Activated CD8-positive, alpha-beta T cell treated with anti-CD3 and anti-CD28 coated beads, Interleukin-2, amount 10 ng/mL, durations not matched to agents 7 days and 5 days (primary cell): ENCODE measurements around the gene VEGFC. TPM values are rescaled to one million over a fixed set of nuclear protein-coding genes. Genes with fewer than 3 reads are reported as not detected.

Source experiments
- ATAC-seq: fragments of 150-1000 bp; cut with Tn5 transposase; one replicate; pipeline ENCODE4 v1.10.0; 2021; ENCODE audit warnings: moderate library complexity
- CTCF ChIA-PET: fragments of 350-600 bp; sonication (Branson Sonifier 250); formaldehyde crosslinking; loops from one replicate; lab custom pipeline; 2021; ENCODE audit warnings: antibody characterized with exemption; lab: Charles Lee
- POLR2A ChIA-PET: fragments of 350-600 bp; sonication (Branson Sonifier 250); formaldehyde crosslinking; loops from one replicate; lab custom pipeline; 2021; ENCODE audit warnings: antibody characterized with exemption; lab: Charles Lee
- DNase-seq: peaks from one replicate; pipeline ENCODE4 v3.0.0-alpha.2; 2020
- H3K27ac Mint-ChIP-seq: one replicate; pipeline ENCODE4 v1.8.0; 2021; ENCODE audit warnings: mild to moderate bottlenecking, mixed read lengths
- H3K27me3 Mint-ChIP-seq: one replicate; pipeline ENCODE4 v1.8.0; 2021; ENCODE audit warnings: low read depth, mixed read lengths
- H3K36me3 Mint-ChIP-seq: one replicate; pipeline ENCODE4 v1.8.0; 2021; ENCODE audit warnings: low read depth, mixed read lengths
- H3K4me1 Mint-ChIP-seq: one replicate; pipeline ENCODE4 v1.8.0; 2021; ENCODE audit warnings: low read depth, mixed read lengths
- H3K4me3 Mint-ChIP-seq: one replicate; pipeline ENCODE4 v1.8.0; 2021; ENCODE audit warnings: mild to moderate bottlenecking, mixed read lengths
- H3K9me3 Mint-ChIP-seq: one replicate; pipeline ENCODE4 v1.8.0; 2022; ENCODE audit warnings: mixed read lengths; ENCODE audit not compliant: insufficient read depth
- total RNA-seq, 2 experiments: library from RNA; stranded (reverse); gene quantifications; one replicate each; pipeline ENCODE4 v1.2.3, GENCODE V29; 2021

Gene VEGFC
- total RNA-seq, 2 experiments from 2014 or later: not detected

DNA sequence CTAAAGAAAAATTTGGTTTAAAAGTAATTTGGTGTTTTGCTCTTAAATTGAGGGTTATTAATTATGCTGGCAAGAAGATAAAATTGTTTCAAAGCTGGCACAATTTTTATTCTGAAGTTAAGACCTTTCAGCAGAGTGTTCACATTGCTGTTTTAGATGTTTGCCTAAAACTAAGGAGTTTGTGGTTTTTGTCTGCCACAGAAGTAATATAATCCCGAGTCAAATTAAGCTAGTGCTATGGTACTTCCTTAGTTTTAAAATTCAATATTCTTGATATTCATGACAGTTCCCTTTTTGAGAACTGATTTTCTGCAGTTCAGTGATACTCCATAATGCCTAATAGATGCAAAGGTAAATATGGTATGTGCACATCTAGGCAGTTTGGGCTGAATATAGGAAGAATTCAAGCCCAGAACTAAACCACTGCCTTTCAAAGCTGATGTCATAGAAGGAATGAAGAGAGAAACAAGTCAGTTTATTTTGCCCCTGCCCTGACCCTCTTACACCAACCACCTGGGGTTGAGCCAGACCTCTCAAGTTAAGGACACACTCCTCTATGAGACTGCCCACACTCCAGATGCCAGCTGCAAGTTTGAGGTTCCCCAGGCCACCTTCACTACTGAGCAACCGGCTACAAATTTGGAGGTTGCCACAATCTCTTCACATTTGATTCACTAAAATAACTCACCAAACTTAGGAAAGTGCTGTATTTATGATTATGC is 32.1 kb upstream of the VEGFC start:
- H3K4me3 Mint-ChIP-seq: no peak overlapping the region
- DNase-seq: no peak
- CTCF ChIA-PET: no interaction called here

DNA sequence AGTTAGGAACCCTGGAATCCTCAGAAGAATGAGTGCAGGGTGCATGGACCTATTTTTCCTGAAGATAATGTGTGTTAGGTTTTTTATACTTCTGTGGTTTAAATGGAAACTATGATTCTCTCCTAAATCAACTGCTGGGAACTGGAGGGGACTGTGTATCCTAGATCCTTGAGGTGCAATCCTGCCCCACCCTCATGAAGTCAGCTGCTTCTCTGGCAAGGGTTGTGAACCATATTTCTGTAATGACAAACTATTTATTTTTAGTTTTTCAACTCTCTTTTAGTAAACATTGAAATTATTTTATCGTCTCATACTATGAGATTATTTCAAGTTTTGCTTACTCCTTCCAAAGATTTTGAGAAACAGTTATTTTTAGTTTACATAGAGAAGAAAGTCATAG is 25.8 kb upstream of the VEGFC start:
- Mint-ChIP-seq H3K36me3 (no peaks in the 10 kb centered on the region), H3K4me3 (no peak overlapping the region), H3K9me3 (no peaks in the 10 kb centered on the region), H3K4me1 (no peaks in the 10 kb centered on the region), H3K27ac (no peak overlapping the region), H3K27me3 (no peaks in the 10 kb centered on the region)
- DNase-seq (no peak), ATAC-seq (no peak)
- CTCF ChIA-PET: no interaction called here
- POLR2A ChIA-PET: no interaction called here

More for the DNA sequence above, 32.1 kb upstream of the VEGFC start:
- no peak for ATAC-seq
- no peaks in the 10 kb centered on the region for H3K4me1 Mint-ChIP-seq
- H3K36me3 Mint-ChIP-seq: no peaks in the 10 kb centered on the region
- no peak overlapping the region for H3K27ac Mint-ChIP-seq
- H3K9me3 Mint-ChIP-seq: no peaks in the 10 kb centered on the region
- H3K27me3 Mint-ChIP-seq: no peaks in the 10 kb centered on the region
- POLR2A ChIA-PET: no interaction called here

DNA sequence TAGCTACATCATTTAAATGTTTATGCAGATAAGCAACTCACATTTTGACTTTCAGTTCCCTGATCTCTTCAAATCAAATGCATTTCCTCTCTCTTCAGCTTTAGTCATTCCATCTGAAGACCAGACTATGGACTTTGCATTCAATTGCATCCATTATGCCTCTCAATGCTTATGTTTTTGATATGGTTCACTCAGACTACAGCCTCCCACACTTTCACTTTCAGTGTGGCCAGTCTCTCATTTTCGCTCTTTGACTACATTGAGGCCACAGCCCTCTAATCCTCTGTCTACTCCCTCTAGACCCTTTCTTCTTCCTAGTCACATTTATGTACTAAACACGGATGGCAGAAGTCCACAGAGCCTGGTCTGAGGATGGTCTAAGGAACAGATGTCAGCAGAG is 24.5 kb upstream of the VEGFC start:
- H3K9me3 Mint-ChIP-seq: no peaks in the 10 kb centered on the region
- H3K4me3 Mint-ChIP-seq: no peak overlapping the region
- POLR2A ChIA-PET: no interaction called here
- no peak overlapping the region for H3K27ac Mint-ChIP-seq
- no peaks in the 10 kb centered on the region for H3K36me3 Mint-ChIP-seq
- ATAC-seq: no peak
- H3K4me1 Mint-ChIP-seq: no peaks in the 10 kb centered on the region
- H3K27me3 Mint-ChIP-seq: no peaks in the 10 kb centered on the region
- CTCF ChIA-PET: no interaction called here
- no peak for DNase-seq

DNA sequence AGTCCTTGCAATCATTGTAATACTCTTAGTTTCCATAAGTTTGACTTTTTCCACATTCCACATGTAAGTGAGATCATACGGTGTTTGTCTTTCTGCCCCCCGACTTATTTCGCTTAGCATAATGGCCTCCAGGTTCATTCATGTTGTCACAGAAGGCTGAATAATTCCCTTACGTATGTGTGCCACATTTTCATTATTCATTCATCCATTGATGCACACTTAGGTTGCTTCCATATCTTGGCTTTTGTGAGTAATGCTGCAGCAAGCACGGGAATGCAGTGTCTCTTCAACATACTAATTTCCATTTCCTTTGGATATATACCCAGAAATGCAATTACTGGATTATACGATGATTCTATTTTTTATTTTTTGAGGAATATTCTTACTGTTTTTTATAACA is 22.0 kb upstream of the VEGFC start:
- ChIA-PET CTCF (no interaction called here), POLR2A (no interaction called here)
- DNase-seq (no peak), ATAC-seq (no peak)
- Mint-ChIP-seq H3K9me3 (no peaks in the 10 kb centered on the region), H3K36me3 (no peaks in the 10 kb centered on the region), H3K27me3 (no peaks in the 10 kb centered on the region), H3K4me1 (no peaks in the 10 kb centered on the region), H3K27ac (no peak overlapping the region), H3K4me3 (no peak overlapping the region)

DNA sequence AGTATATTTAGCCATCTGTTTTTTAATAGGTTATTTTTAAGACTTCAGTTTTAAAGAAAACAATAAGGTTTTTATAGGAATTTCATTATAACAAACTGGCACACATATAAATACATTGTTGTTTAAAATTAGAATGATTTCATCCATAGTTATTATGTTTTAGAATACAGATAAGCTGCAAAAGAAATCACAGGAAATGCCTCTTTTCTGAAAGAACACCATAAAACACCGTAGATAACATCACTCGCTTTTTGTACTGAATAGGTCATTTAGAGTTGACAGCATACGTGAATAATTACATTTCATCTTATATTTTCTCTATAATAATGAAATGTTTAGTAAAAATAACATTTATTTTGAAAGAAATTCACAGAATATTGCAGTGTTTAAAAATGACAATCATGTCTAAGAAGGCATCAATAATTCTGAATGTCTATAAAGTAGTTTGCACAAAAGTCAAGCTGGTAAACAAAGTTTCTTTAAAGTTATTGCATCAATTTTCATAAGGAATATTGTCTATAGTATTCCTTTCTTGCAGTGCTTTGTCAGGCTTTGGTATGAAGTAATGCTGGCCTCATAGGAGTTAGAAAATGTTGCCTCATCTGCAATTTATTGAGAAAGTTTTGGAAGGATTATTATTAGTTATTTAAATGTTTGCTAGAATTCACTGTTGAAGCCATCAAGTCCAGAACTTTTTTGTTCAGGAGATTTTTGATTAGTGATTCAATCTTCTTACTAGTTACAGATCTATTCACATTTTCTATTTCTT is 17.9 kb upstream of the VEGFC start:
- H3K4me1 Mint-ChIP-seq: no peaks in the 10 kb centered on the region
- H3K27me3 Mint-ChIP-seq: no peaks in the 10 kb centered on the region
- no peak for ATAC-seq
- ChIA-PET CTCF (no interaction called here), POLR2A (no interaction called here)
- H3K9me3 Mint-ChIP-seq: no peaks in the 10 kb centered on the region
- no peaks in the 10 kb centered on the region for H3K36me3 Mint-ChIP-seq
- H3K4me3 Mint-ChIP-seq: no peak overlapping the region
- DNase-seq: no peak
- H3K27ac Mint-ChIP-seq: no peak overlapping the region

DNA sequence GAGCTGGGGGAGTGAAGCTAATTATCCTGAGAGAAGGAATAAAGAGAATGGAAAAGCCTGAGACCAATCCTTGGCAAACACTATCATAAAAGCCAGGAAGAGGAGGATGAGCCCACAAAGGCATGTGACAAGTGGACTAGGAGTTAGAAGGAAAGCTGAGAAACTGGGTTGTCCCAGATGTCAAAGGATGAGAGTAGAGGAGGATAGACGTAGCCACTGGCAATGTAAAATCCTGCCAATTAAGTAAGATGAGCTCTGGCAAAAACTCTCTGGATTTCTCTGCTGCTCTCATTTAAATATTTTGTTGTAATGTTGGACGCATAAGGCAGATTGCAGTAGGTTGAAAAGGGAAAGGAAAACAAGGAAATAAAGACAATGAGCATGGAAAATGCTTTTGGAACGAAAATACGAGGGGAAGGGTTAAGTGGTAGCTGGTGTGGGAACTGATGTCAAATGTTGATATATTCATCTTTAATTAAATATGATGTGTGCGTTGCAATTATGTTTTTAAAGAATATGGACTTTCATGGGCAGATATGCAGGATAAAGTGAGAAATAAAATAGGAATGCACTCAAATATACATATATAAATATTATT is 14.2 kb upstream of the VEGFC start:
- H3K36me3 Mint-ChIP-seq: no peaks in the 10 kb centered on the region
- H3K9me3 Mint-ChIP-seq: no peaks in the 10 kb centered on the region
- no peak overlapping the region for H3K4me3 Mint-ChIP-seq
- POLR2A ChIA-PET: no interaction called here
- CTCF ChIA-PET: no interaction called here
- no peak for ATAC-seq
- H3K4me1 Mint-ChIP-seq: no peaks in the 10 kb centered on the region
- no peak for DNase-seq
- no peak overlapping the region for H3K27ac Mint-ChIP-seq
- H3K27me3 Mint-ChIP-seq: no peaks in the 10 kb centered on the region

DNA sequence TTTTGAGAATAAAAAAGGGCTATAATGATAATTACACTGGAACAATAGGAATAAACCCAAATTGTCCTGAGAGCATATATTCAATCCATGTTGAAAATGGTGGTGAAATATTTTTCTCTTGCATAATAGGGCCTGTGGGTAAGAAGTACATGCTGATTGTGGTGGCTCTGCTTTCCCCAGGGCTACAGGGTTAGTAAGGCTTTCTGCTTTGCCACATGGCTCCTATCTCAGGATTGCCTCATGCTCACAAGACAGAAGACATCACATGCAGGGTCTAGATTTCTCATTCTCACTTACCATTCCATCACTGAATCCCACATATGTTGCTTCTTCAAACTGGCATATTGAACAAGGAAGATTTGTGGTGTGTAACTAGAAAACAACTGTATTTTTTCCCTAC is 12.4 kb upstream of the VEGFC start:
- POLR2A ChIA-PET: no interaction called here
- no peaks in the 10 kb centered on the region for H3K9me3 Mint-ChIP-seq

DNA sequence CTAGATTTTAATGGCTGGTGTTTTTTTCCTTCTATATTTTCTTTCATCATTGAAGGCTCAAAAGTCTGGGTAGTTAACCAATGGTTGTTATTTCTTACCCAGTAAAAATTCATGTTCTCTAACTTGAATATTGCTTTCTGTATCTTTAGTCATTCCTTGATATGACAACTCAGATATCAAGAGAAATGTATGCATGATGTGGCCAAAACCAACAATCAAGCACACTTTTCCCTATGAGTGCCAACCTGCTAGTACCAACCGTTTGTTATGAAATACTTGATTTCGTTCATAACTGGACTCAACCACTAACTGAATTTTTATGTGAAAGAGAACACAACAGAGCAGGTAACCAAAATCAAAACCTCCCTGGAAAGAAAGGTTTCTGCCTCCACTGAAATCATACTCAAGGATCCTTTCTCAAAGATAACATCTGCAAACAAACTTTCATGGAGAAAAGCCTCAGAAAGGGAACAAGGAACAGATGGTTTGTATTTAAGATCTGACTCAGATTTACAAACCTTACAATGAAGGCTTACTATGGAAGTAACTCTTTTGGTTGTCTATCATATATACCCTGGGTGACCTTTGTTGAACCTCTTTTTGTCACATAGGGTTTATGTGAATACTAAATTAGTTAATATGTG is 8.3 kb upstream of the VEGFC start:
- DNase-seq: no peak
- ATAC-seq: no peak
- Mint-ChIP-seq H3K36me3 (no peaks in the 10 kb centered on the region), H3K27ac (no peak overlapping the region), H3K4me1 (no peaks in the 10 kb centered on the region), H3K4me3 (no peak overlapping the region), H3K9me3 (no peaks in the 10 kb centered on the region), H3K27me3 (no peaks in the 10 kb centered on the region)
- ChIA-PET CTCF (no interaction called here), POLR2A (no interaction called here)

More for the DNA sequence above, 12.4 kb upstream of the VEGFC start:
- DNase-seq: no peak
- H3K27me3 Mint-ChIP-seq: no peaks in the 10 kb centered on the region
- no peaks in the 10 kb centered on the region for H3K36me3 Mint-ChIP-seq
- no peak overlapping the region for H3K27ac Mint-ChIP-seq
- ATAC-seq: no peak
- CTCF ChIA-PET: no interaction called here
- H3K4me3 Mint-ChIP-seq: no peak overlapping the region
- H3K4me1 Mint-ChIP-seq: no peaks in the 10 kb centered on the region

DNA sequence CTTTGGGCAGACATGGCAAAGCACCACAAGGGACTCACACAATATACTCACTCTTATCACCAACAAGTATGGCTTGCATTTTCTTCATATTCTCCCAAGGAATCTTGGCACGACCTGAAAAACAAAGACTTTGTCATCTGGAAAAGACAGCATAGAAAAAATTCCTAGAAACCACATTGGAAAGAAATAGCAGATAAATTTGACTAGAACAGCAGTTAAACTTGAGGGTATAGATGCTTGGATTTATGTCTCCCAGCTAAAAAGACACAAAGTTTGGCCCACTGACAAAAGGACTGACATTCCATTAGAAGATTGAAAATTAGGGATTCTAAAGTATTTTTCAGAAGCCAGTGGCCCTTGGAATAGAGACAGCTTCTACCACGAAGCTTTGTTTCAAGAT is 6.9 kb upstream of the VEGFC start:
- Mint-ChIP-seq H3K27me3 (peaks cover 5% of the 10 kb centered on the region), H3K4me1 (no peaks in the 10 kb centered on the region), H3K4me3 (no peak overlapping the region), H3K27ac (no peak overlapping the region), H3K9me3 (no peaks in the 10 kb centered on the region), H3K36me3 (no peaks in the 10 kb centered on the region)
- ChIA-PET POLR2A (no interaction called here), CTCF (no interaction called here)
- no peak for DNase-seq
- ATAC-seq: no peak

DNA sequence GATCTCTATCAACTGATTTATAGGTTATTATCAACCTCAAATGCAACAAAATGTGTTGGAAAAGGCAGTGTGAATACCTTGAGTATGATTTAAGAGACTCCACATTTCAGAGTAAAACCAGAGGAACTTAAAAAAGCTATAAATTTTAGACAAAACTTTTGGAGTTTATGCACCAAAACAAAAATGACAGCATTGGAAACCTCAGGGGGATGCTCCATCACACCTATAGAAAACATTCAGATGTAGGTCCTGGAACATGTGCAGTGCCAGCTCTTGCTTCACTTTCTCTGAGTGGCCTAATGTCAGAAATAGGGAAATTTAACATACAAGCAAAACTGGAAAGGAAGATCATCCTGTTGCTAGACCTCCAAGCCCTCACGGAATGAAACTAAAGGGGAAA is 5.8 kb upstream of the VEGFC start:
- CTCF ChIA-PET: no interaction called here
- H3K9me3 Mint-ChIP-seq: no peaks in the 10 kb centered on the region
- no peak overlapping the region for H3K27ac Mint-ChIP-seq

DNA sequence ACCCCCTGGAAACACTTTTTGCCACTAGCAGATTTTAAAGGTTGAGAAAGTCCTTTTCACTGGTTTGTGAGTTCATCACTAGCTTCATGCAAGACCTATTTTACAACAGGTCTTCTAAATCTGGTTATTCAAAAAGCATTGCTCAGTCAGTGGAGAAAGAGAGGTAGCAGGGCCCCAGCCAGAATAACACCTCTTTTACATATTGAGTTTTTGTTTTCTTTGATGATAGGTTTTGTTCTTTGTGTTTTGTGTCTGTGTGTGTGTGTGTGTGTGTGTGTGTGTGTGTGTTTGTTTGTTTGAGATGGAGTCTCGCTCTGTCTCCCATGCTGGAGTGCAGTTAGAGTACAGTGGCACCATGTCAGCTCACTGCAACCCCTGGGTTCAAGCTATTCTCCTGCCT is 2.7 kb upstream of the VEGFC start:
- CTCF ChIA-PET: interaction anchor here (1.7 kb wide), 1 partner anchor 252 kb away, joined by 5 read pairs; no protein-coding TSS in a partner anchor
- no peaks in the 10 kb centered on the region for H3K36me3 Mint-ChIP-seq

More for the DNA sequence above, 5.8 kb upstream of the VEGFC start:
- Mint-ChIP-seq H3K4me3 (no peak overlapping the region), H3K27me3 (peaks cover 17% of the 10 kb centered on the region), H3K4me1 (no peaks in the 10 kb centered on the region), H3K36me3 (no peaks in the 10 kb centered on the region)
- POLR2A ChIA-PET: no interaction called here
- no peak for DNase-seq
- ATAC-seq: no peak

DNA sequence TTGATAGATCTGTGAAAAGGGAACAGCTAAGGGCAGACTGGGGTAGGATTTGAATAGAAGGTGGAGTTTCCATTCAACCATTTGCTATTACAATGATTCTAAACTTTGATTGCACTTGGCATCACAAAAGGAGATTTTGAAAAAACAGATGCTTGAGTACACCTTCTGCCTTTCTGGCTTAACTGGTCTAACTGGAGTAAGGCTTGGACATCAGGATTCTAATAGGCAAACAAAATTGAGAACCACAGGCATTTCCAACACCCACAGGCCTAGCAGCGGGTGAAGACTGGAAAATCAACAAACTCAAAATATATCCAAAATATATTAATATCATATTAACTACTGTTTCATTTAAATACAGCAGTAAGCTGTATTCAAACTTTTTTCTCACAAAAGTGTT is 1.9 kb upstream of the VEGFC start:
- H3K9me3 Mint-ChIP-seq: no peaks in the 10 kb centered on the region
- DNase-seq (no peak), ATAC-seq (no peak)
- peaks cover 36% of the 10 kb centered on the region for H3K27me3 Mint-ChIP-seq
- ChIA-PET CTCF (interaction anchor here (1.7 kb wide), 1 partner anchor 253 kb away, joined by 5 read pairs; no protein-coding TSS in a partner anchor), POLR2A (no interaction called here)
- no peak overlapping the region for H3K4me3 Mint-ChIP-seq
- H3K4me1 Mint-ChIP-seq: peaks cover 12% of the 10 kb centered on the region
- H3K27ac Mint-ChIP-seq: no peak overlapping the region
- H3K36me3 Mint-ChIP-seq: no peaks in the 10 kb centered on the region

More for the DNA sequence above, 2.7 kb upstream of the VEGFC start:
- POLR2A ChIA-PET: no interaction called here
- no peaks in the 10 kb centered on the region for H3K9me3 Mint-ChIP-seq
- H3K4me3 Mint-ChIP-seq: no peak overlapping the region
- ATAC-seq: no peak
- peaks cover 12% of the 10 kb centered on the region for H3K4me1 Mint-ChIP-seq
- DNase-seq: no peak
- peaks cover 34% of the 10 kb centered on the region for H3K27me3 Mint-ChIP-seq
- no peak overlapping the region for H3K27ac Mint-ChIP-seq
